GM23248 (cell line): ENCODE data around the gene LFNG. TPM values are rescaled to one million over a fixed set of nuclear protein-coding genes. Genes with fewer than 3 reads are reported as not detected.

Experiments used
- DNase-seq: peaks from one replicate; pipeline ENCODE4 v3.0.0-alpha.2; 2015
- H2AFZ ChIP-seq: fragments of 200-600 bp; sonication (generic); 2 replicates; pipeline ENCODE4 v1.6.1; 2016; ENCODE audit warnings: antibody characterized with exemption
- H3F3A ChIP-seq: fragments of 200-600 bp; sonication (generic); 2 replicates; pipeline ENCODE4 v1.6.1; 2016; ENCODE audit warnings: mild to moderate bottlenecking, antibody characterized with exemption, mixed run types; ENCODE audit not compliant: insufficient read depth
- H3K27ac ChIP-seq: fragments of 200-600 bp; sonication (generic); 2 replicates; pipeline ENCODE4 v1.5.1; 2016; ENCODE audit warnings: mild to moderate bottlenecking
- H3K27me3 ChIP-seq: fragments of 200-600 bp; sonication (generic); replicated peaks from 2 replicates; pipeline ENCODE4 v1.6.1; 2016; ENCODE audit warnings: mild to moderate bottlenecking; ENCODE audit not compliant: insufficient read depth
- H3K36me3 ChIP-seq: fragments of 200-600 bp; sonication (generic); 2 replicates; pipeline ENCODE4 v1.6.1; 2016; ENCODE audit warnings: low read depth, mild to moderate bottlenecking
- H3K4me1 ChIP-seq: fragments of 200-600 bp; sonication (generic); 2 replicates; pipeline ENCODE4 v1.6.1; 2016; ENCODE audit warnings: mild to moderate bottlenecking; ENCODE audit not compliant: insufficient read depth
- H3K4me2 ChIP-seq: fragments of 200-600 bp; sonication (generic); one replicate; pipeline ENCODE4 v1.6.1; 2016; ENCODE audit warnings: mild to moderate bottlenecking; ENCODE audit not compliant: unreplicated experiment
- H3K4me3 ChIP-seq: fragments of 200-600 bp; sonication (generic); 2 replicates; pipeline ENCODE4 v1.5.1; 2016; ENCODE audit warnings: mild to moderate bottlenecking
- H3K79me2 ChIP-seq: fragments of 200-600 bp; sonication (generic); 2 replicates; pipeline ENCODE4 v1.6.1; 2016; ENCODE audit warnings: mild to moderate bottlenecking; ENCODE audit not compliant: insufficient read depth
- H3K9ac ChIP-seq: fragments of 200-600 bp; sonication (generic); 2 replicates; pipeline ENCODE4 v1.6.1; 2016; ENCODE audit warnings: mild to moderate bottlenecking
- H3K9me2 ChIP-seq: fragments of 200-600 bp; sonication (generic); 2 replicates; pipeline ENCODE4 v1.6.1; 2016; ENCODE audit warnings: mixed run types, mild to moderate bottlenecking, moderate library complexity; ENCODE audit not compliant: insufficient read depth
- H3K9me3 ChIP-seq: fragments of 200-600 bp; sonication (generic); one replicate; pipeline ENCODE4 v1.6.1; 2017; ENCODE audit warnings: low read depth
- H4K20me1 ChIP-seq: fragments of 200-600 bp; sonication (generic); 2 replicates; pipeline ENCODE4 v1.6.0; 2016; ENCODE audit not compliant: insufficient read depth
- EZH2 ChIP-seq: fragments of 200-600 bp; sonication (generic); IDR thresholded peaks from 2 replicates; pipeline ENCODE4 v1.6.1; 2018; ENCODE audit warnings: antibody characterized with exemption, mild to moderate bottlenecking; ENCODE audit not compliant: insufficient read depth, poor library complexity, severe bottlenecking
- EZH2phosphoT487 ChIP-seq: fragments of 200-600 bp; sonication (generic); IDR thresholded peaks from 2 replicates; pipeline ENCODE4 v1.6.1; 2018; ENCODE audit warnings: antibody characterized with exemption, moderate library complexity, mild to moderate bottlenecking, low read depth; ENCODE audit not compliant: insufficient read depth
- WGBS, 2 experiments: methylation state at CpG; one replicate each; pipeline ENCODE4 v1.1.6; 2015 to 2017; ENCODE audit warnings: low lambda C conversion rate in 2 of 2, low coverage in 1 of 2; ENCODE audit errors: missing lambda C conversion rate in 2 of 2; 5-methylcytosine and 5-hydroxymethylcytosine counted together
- in situ Hi-C: fragments of 300-500 bp; cut with MboI; formaldehyde crosslinking; loops from 2 replicates; pipeline ENCODE4 v1.15.0; 2020
- polyA plus RNA-seq: library from polyadenylated mRNA; unstranded; fragments of >200 nt; fragmentation: Nextera tagmentation; extraction: Ambion mirVana; gene quantifications from 2 replicates; pipeline ENCODE4 v1.2.1, GENCODE V29; 2016
- total RNA-seq: library from RNA; depleted of rRNA; stranded (reverse); fragments of >200 nt; shearing (Covaris generic); gene quantifications from 2 replicates; pipeline ENCODE4 v1.2.3, GENCODE V29; 2014

LFNG gene
- total and polyA plus RNA-seq, 2 experiments from 2014 or later, result 0.18 to 3.6 TPM

GRCh38 chr7:2488272-2488645 is 31.3 kb upstream of the LFNG start:
- in situ Hi-C loops, result no loop called here

GRCh38 chr7:2488681-2489080 is 30.9 kb upstream of the LFNG start:
- no peak overlapping the region for H3K4me2 ChIP-seq

More at GRCh38 chr7:2488272-2488645, 31.3 kb upstream of the LFNG start:
- Histone ChIP-seq H3K4me1 (peaks cover 18% of the 10 kb centered on the region), H3K27ac (0 out of 2 replicates have a peak overlapping the region, but pooled peaks have one; percentile 19), H3K4me2 (peak overlapping the region; percentile 19), H3K4me3 (no peak overlapping the region), H3F3A (peaks cover 8% of the 10 kb centered on the region; the same call in 1 of the 2 replicates), H3K27me3 (no peaks in the 10 kb centered on the region), H3K36me3 (no peaks in the 10 kb centered on the region), H3K9me3 (no peaks in the 10 kb centered on the region), H3K79me2 (no peaks in the 10 kb centered on the region), H3K9ac (peak overlapping the region; percentile 18; the same call in 1 of the 2 replicates), H3K9me2 (no peaks in the 10 kb centered on the region), H2AFZ (peak overlapping the region; percentile 44), H4K20me1 (no peaks in the 10 kb centered on the region)
- no peak for TF ChIP-seq EZH2phosphoT487
- no peak for TF ChIP-seq EZH2
- DNase-seq, result peak; percentile 82
- WGBS, 2 experiments, result 24 to 25% methylated on average over 8 of the region's 8 CpGs

GRCh38 chr7:2490181-2490651 is 29.4 kb upstream of the LFNG start:
- H3F3A ChIP-seq, result peaks cover 8% of the 10 kb centered on the region; the same call in 1 of the 2 replicates
- H3K9me3 ChIP-seq, result no peaks in the 10 kb centered on the region
- in situ Hi-C loops, result no loop called here
- H3K27me3 ChIP-seq, result no peaks in the 10 kb centered on the region
- no peaks in the 10 kb centered on the region for H3K79me2 ChIP-seq
- H3K4me3 ChIP-seq, result no peak overlapping the region
- no peak overlapping the region for H3K9ac ChIP-seq
- no peaks in the 10 kb centered on the region for H3K9me2 ChIP-seq
- no peak overlapping the region for H3K4me2 ChIP-seq
- H2AFZ ChIP-seq, result no peak overlapping the region
- WGBS, 2 experiments, result 73 to 86% methylated on average over 12 to 13 of the region's 13 CpGs
- no peak overlapping the region for H3K27ac ChIP-seq
- H3K36me3 ChIP-seq, result no peaks in the 10 kb centered on the region
- DNase-seq, result no peak
- peaks cover 21% of the 10 kb centered on the region for H3K4me1 ChIP-seq
- no peaks in the 10 kb centered on the region for H4K20me1 ChIP-seq
- no peak for TF ChIP-seq EZH2
- no peak for TF ChIP-seq EZH2phosphoT487

More at GRCh38 chr7:2488681-2489080, 30.9 kb upstream of the LFNG start:
- Histone ChIP-seq H2AFZ (peak overlapping the region; percentile 44; the same call in 1 of the 2 replicates), H3K79me2 (no peaks in the 10 kb centered on the region), H3F3A (peaks cover 8% of the 10 kb centered on the region; the same call in 1 of the 2 replicates), H3K27ac (0 out of 2 replicates have a peak overlapping the region, but pooled peaks have one; percentile 19), H3K36me3 (no peaks in the 10 kb centered on the region), H3K9me3 (no peaks in the 10 kb centered on the region), H3K9ac (no peak overlapping the region), H3K27me3 (no peaks in the 10 kb centered on the region), H3K9me2 (no peaks in the 10 kb centered on the region), H4K20me1 (no peaks in the 10 kb centered on the region), H3K4me1 (peaks cover 21% of the 10 kb centered on the region), H3K4me3 (no peak overlapping the region)
- TF ChIP-seq EZH2 (no peak), EZH2phosphoT487 (no peak)
- in situ Hi-C loops, result no loop called here
- WGBS, 2 experiments, result 27 to 39% methylated on average over 8 to 9 of the region's 9 CpGs
- DNase-seq, result peak; percentile 38

GRCh38 chr7:2492038-2492437 is 27.5 kb upstream of the LFNG start:
- no peaks in the 10 kb centered on the region for H3K36me3 ChIP-seq
- 100% methylated on average over 1 to 2 of the region's 2 CpGs for WGBS, 2 experiments
- H3K9me3 ChIP-seq, result no peaks in the 10 kb centered on the region
- TF ChIP-seq EZH2phosphoT487 (no peak), EZH2 (no peak)
- H2AFZ ChIP-seq, result no peak overlapping the region
- H3K4me1 ChIP-seq, result peaks cover 21% of the 10 kb centered on the region
- H3K27ac ChIP-seq, result no peak overlapping the region
- H3F3A ChIP-seq, result peaks cover 8% of the 10 kb centered on the region; the same call in 1 of the 2 replicates
- no peaks in the 10 kb centered on the region for H3K9me2 ChIP-seq
- H3K27me3 ChIP-seq, result no peaks in the 10 kb centered on the region
- H4K20me1 ChIP-seq, result no peaks in the 10 kb centered on the region
- H3K4me3 ChIP-seq, result no peak overlapping the region
- H3K79me2 ChIP-seq, result no peaks in the 10 kb centered on the region
- in situ Hi-C loops, result no loop called here
- no peak overlapping the region for H3K9ac ChIP-seq
- no peak for DNase-seq
- H3K4me2 ChIP-seq, result no peak overlapping the region
